ENCODE measurements around the gene PRPF4.

DNA sequence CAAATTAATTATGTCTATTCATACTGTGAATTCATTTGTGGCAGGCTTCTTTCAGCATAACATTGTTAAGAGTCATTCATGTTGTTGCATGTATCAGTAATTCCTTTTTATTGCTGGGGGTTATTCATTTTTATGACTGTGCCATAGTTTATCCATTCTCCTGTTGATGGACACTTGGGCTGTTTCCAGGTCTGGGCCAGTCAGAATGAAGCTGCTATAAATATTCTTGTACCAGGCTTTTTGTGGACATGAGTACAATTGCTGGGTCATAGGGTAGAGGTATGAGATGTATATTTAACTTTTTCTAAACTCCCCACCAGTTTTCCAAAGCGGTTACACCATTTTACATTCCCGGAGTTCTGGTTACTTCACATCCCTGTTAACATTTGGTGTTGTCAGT, 13.6 kb downstream of the PRPF4 start:
- TF ChIP-seq, protein P1, sequence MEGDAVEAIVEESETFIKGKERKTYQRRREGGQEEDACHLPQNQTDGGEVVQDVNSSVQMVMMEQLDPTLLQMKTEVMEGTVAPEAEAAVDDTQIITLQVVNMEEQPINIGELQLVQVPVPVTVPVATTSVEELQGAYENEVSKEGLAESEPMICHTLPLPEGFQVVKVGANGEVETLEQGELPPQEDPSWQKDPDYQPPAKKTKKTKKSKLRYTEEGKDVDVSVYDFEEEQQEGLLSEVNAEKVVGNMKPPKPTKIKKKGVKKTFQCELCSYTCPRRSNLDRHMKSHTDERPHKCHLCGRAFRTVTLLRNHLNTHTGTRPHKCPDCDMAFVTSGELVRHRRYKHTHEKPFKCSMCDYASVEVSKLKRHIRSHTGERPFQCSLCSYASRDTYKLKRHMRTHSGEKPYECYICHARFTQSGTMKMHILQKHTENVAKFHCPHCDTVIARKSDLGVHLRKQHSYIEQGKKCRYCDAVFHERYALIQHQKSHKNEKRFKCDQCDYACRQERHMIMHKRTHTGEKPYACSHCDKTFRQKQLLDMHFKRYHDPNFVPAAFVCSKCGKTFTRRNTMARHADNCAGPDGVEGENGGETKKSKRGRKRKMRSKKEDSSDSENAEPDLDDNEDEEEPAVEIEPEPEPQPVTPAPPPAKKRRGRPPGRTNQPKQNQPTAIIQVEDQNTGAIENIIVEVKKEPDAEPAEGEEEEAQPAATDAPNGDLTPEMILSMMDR (IDR thresholded peaks at IDR 0.05; ENCODE audit: borderline replicate concordance, extremely low read depth, low read length, poor library complexity, severe bottlenecking): no peak
- TF ChIP-seq EZH2 (IDR thresholded peaks at IDR 0.05; ENCODE audit: borderline replicate concordance, low read depth, low read length, severe bottlenecking): no peak

Measured in DND-41 (cell line).